Measurements from ENCODE around the gene MINK1. TPM values are rescaled to one million over a fixed set of nuclear protein-coding genes. Genes with fewer than 3 reads are reported as not detected.

Gene MINK1
- total RNA-seq, 1 experiment from 2014 or later, result 28.7 TPM

DNA sequence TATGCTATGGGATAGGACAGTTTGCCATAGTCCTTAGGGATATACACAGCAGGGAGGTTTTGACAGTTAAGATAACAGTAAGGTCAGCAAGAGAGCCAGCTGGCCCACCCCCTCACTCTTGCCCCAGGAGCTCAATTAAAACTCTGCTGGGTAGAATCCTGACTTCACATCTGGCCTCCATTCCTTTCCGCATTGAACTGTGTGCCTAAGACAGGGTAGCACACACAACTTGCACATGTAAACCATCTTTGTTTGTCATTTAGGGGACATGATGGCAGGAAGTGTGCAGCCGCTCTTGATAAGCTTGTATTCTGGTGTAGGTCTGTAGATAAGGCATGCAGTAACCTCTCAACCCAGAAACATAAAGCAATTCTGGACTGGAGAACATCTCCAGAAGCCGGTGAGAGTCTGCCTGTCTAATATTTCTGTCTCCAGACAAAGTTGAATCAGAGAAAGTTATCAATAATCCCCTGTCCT is 5.2 kb downstream of the MINK1 start:
- no peak overlapping the region for H3K27ac ChIP-seq (ENCODE audit: low read length)
- H3K4me2 ChIP-seq (ENCODE audit: low read depth, low read length, poor library complexity, severe bottlenecking), result no peak overlapping the region
- H3K9ac ChIP-seq (ENCODE audit: low read length), result no peak overlapping the region
- no peaks in the 10 kb centered on the region for H3K9me3 ChIP-seq (ENCODE audit: low read length)
- peaks cover 94% of the 10 kb centered on the region for H3K79me2 ChIP-seq (ENCODE audit: low read length)
- no peaks in the 10 kb centered on the region for H3K27me3 ChIP-seq (ENCODE audit: low read length)
- H3K4me3 ChIP-seq (ENCODE audit: low read length), result no peak overlapping the region
- H3K4me1 ChIP-seq (ENCODE audit: low read length), result peaks cover 16% of the 10 kb centered on the region
- H2AFZ ChIP-seq (ENCODE audit: low read length), result no peak overlapping the region
- DNase-seq, result no peak
- H3K9me2 ChIP-seq (replicated peaks; ENCODE audit: insufficient read depth, low read length), result no peaks in the 10 kb centered on the region
- peaks cover 20% of the 10 kb centered on the region; the same call in 1 of the 2 replicates for H4K20me1 ChIP-seq (ENCODE audit: insufficient read depth, low read depth, low read length)
- H3K36me3 ChIP-seq (ENCODE audit: insufficient read depth, low read length), result no peaks in the 10 kb centered on the region

DNA sequence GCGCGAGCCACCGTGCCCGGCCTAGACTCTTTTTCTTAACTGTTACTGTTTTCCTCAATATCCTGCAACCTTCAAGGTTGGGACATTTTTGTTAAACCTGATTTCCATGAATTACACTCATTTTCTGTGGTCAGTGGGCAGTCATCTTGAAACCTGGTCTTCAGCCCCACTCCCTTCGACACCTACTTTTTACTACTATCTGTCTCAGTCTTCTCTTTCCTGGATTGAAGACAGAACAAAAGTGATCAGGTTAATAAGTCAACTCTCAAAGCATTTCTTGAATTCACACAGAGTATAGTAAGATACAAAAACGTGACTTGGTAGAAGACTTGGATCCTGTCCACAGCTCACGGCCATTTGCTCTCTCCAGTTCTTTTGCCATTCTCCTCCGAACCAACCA is 6.1 kb downstream of the MINK1 start:
- H3K9ac ChIP-seq (ENCODE audit: low read length), result no peak overlapping the region
- no peak for DNase-seq
- peaks cover 20% of the 10 kb centered on the region; the same call in 1 of the 2 replicates for H4K20me1 ChIP-seq (ENCODE audit: insufficient read depth, low read depth, low read length)
- H3K4me2 ChIP-seq (ENCODE audit: low read depth, low read length, poor library complexity, severe bottlenecking), result no peak overlapping the region
- no peak overlapping the region for H3K27ac ChIP-seq (ENCODE audit: low read length)
- no peaks in the 10 kb centered on the region for H3K9me2 ChIP-seq (replicated peaks; ENCODE audit: insufficient read depth, low read length)
- H3K79me2 ChIP-seq (ENCODE audit: low read length), result peaks cover 94% of the 10 kb centered on the region
- no peak overlapping the region for H2AFZ ChIP-seq (ENCODE audit: low read length)
- no peaks in the 10 kb centered on the region for H3K36me3 ChIP-seq (ENCODE audit: insufficient read depth, low read length)
- peaks cover 14% of the 10 kb centered on the region for H3K4me1 ChIP-seq (ENCODE audit: low read length)
- no peaks in the 10 kb centered on the region for H3K27me3 ChIP-seq (ENCODE audit: low read length)
- H3K9me3 ChIP-seq (ENCODE audit: low read length), result no peaks in the 10 kb centered on the region
- H3K4me3 ChIP-seq (ENCODE audit: low read length), result no peak overlapping the region

DNA sequence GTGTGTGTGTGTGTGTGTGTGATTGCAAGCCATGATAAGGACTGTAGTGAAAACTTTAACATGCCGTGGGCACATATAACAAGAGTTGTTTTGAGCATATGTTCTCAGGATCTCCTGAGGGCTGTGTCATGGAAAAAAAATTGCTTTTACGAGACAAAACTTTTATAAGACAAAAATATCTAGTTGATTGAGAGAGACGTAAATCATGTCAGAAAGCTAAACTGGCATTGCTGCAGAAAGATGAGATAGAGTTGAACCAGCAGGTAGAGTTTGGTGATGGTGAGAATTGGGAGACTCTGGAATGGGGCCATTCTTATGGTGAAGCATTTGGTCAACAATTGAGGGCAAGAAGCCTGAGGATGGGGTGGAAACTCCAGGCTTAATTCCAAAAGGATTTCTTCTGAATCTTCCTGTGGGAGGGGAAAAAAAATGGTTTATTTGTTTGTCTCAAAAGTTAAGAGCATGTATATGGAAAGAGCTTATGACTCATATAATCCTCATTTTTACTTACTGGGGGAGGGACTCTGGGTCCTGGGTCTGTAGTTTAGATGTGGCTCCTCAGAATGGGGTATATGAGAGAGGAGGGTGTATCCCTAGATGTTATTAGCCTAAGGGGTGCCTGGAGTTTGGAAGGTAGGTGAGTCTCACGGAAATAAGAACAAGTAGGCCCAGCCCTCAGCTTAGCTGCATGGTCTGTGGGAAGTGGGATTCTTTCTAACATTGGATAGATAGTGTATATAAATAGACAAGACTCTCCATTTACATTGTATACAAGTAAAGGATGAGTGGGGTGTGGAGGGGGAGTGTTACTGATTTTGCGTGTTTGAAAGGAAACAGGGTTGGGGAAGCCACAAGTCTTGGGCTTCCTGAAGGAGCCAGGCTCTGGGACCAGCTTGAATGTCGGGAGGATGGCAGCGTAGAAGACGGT is 7.1 kb downstream of the MINK1 start:
- no peaks in the 10 kb centered on the region for H3K36me3 ChIP-seq (ENCODE audit: insufficient read depth, low read length)
- no peaks in the 10 kb centered on the region for H3K9me3 ChIP-seq (ENCODE audit: low read length)
- DNase-seq, result no peak
- H3K4me1 ChIP-seq (ENCODE audit: low read length), result peaks cover 13% of the 10 kb centered on the region
- H3K4me3 ChIP-seq (ENCODE audit: low read length), result no peak overlapping the region
- no peak overlapping the region for H3K4me2 ChIP-seq (ENCODE audit: low read depth, low read length, poor library complexity, severe bottlenecking)
- no peak overlapping the region for H3K27ac ChIP-seq (ENCODE audit: low read length)
- H2AFZ ChIP-seq (ENCODE audit: low read length), result no peak overlapping the region
- peaks cover 20% of the 10 kb centered on the region; the same call in 1 of the 2 replicates for H4K20me1 ChIP-seq (ENCODE audit: insufficient read depth, low read depth, low read length)
- H3K9ac ChIP-seq (ENCODE audit: low read length), result no peak overlapping the region
- peaks cover 94% of the 10 kb centered on the region for H3K79me2 ChIP-seq (ENCODE audit: low read length)
- no peaks in the 10 kb centered on the region for H3K9me2 ChIP-seq (replicated peaks; ENCODE audit: insufficient read depth, low read length)
- H3K27me3 ChIP-seq (ENCODE audit: low read length), result no peaks in the 10 kb centered on the region

DNA sequence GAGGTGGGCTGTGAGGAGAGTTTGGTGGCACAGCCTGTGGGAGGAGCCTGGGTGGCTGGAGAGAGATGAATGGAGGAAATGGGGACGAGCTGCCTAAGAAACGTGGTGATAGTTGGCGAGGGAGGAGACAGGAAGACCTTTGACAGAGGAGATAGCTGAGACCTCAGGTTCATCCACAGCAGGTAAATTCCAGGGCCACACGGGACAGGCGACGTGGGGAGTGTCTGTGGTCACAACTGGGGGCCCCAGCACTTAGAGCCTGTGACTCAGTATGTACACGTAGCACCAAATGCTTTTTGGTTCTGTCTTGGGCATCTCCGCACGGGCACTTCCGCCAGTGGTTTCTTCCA is 7.7 kb downstream of the MINK1 start:
- Histone ChIP-seq H3K4me1 (ENCODE audit: low read length) (peaks cover 9% of the 10 kb centered on the region), H3K36me3 (ENCODE audit: insufficient read depth, low read length) (no peaks in the 10 kb centered on the region), H2AFZ (ENCODE audit: low read length) (no peak overlapping the region), H4K20me1 (ENCODE audit: insufficient read depth, low read depth, low read length) (peaks cover 17% of the 10 kb centered on the region; the same call in 1 of the 2 replicates), H3K27ac (ENCODE audit: low read length) (no peak overlapping the region), H3K9me2 (replicated peaks; ENCODE audit: insufficient read depth, low read length) (no peaks in the 10 kb centered on the region), H3K9ac (ENCODE audit: low read length) (no peak overlapping the region), H3K9me3 (ENCODE audit: low read length) (no peaks in the 10 kb centered on the region), H3K4me2 (ENCODE audit: low read depth, low read length, poor library complexity, severe bottlenecking) (no peak overlapping the region), H3K4me3 (ENCODE audit: low read length) (no peak overlapping the region), H3K79me2 (ENCODE audit: low read length) (peaks cover 94% of the 10 kb centered on the region), H3K27me3 (ENCODE audit: low read length) (no peaks in the 10 kb centered on the region)
- DNase-seq, result no peak

DNA sequence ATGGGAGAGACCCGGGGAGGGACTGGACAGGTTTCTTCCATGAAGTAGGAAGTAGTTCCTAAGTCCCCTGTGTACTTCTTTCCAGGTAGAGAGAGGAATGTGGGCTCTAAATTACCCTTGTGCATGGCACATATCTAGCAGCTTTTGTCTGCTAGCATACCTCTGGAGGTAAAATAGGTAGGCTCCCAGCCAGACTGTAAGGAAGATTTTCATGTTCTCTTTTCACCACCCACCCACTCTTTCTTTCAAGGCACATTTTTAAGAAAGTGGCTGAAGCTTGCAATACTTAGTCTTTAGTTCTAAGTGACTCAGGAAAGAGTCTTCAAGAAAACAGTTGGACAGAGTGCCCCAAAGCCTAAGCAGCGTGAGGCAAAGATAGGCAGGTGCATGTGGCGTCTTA is 9.2 kb downstream of the MINK1 start:
- H3K4me2 ChIP-seq (ENCODE audit: low read depth, low read length, poor library complexity, severe bottlenecking), result no peak overlapping the region

DNA sequence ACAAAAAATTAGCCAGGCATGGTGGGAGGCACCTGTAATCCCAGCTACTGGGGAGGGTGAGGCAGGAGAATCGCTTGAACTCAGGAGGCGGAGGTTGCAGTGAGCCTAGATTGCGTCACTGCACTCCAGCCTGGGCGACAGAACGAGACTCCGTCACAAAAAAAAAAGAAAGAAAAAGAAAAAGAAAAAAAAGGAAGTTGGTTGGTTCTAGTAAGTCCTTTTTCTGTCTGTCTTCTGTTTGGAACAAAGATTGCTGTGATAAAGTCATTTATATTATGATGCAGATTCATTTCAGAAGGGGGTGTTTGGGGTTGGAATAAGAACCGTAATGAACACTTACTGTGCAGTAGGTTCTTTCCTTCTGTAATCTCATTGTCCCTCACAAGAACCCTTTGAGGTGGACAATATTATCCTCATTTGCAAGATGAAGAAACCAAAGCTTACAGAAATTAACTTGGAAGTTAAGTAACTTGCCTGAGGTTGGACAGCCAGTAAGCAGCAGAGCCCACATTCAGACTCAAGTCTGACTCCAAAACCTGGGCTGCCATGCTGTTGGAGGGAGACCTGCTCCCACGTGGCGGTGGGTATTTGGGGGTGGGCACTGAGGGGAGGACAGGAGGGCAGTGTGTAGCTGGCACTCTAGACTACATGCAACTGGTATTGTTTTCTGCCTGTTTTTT is 10.3 kb downstream of the MINK1 start:
- Histone ChIP-seq H3K9ac (ENCODE audit: low read length) (no peak overlapping the region), H3K4me2 (ENCODE audit: low read depth, low read length, poor library complexity, severe bottlenecking) (no peak overlapping the region), H3K27me3 (ENCODE audit: low read length) (no peaks in the 10 kb centered on the region), H3K4me1 (ENCODE audit: low read length) (peaks cover 8% of the 10 kb centered on the region; the same call in 1 of the 2 replicates), H3K9me3 (ENCODE audit: low read length) (no peaks in the 10 kb centered on the region), H2AFZ (ENCODE audit: low read length) (no peak overlapping the region), H3K27ac (ENCODE audit: low read length) (no peak overlapping the region), H3K79me2 (ENCODE audit: low read length) (peaks cover 92% of the 10 kb centered on the region), H3K4me3 (ENCODE audit: low read length) (no peak overlapping the region), H4K20me1 (ENCODE audit: insufficient read depth, low read depth, low read length) (peaks cover 23% of the 10 kb centered on the region; the same call in 1 of the 2 replicates), H3K36me3 (ENCODE audit: insufficient read depth, low read length) (no peaks in the 10 kb centered on the region), H3K9me2 (replicated peaks; ENCODE audit: insufficient read depth, low read length) (no peaks in the 10 kb centered on the region)
- DNase-seq, result no peak

More for the DNA sequence above, 9.2 kb downstream of the MINK1 start:
- Histone ChIP-seq H3K27me3 (ENCODE audit: low read length) (no peaks in the 10 kb centered on the region), H3K9ac (ENCODE audit: low read length) (no peak overlapping the region), H3K4me1 (ENCODE audit: low read length) (peaks cover 8% of the 10 kb centered on the region; the same call in 1 of the 2 replicates), H4K20me1 (ENCODE audit: insufficient read depth, low read depth, low read length) (peaks cover 23% of the 10 kb centered on the region; the same call in 1 of the 2 replicates), H3K27ac (ENCODE audit: low read length) (no peak overlapping the region), H2AFZ (ENCODE audit: low read length) (no peak overlapping the region), H3K36me3 (ENCODE audit: insufficient read depth, low read length) (no peaks in the 10 kb centered on the region), H3K9me2 (replicated peaks; ENCODE audit: insufficient read depth, low read length) (no peaks in the 10 kb centered on the region), H3K9me3 (ENCODE audit: low read length) (no peaks in the 10 kb centered on the region), H3K79me2 (ENCODE audit: low read length) (peaks cover 94% of the 10 kb centered on the region), H3K4me3 (ENCODE audit: low read length) (no peak overlapping the region)
- DNase-seq, result no peak

DNA sequence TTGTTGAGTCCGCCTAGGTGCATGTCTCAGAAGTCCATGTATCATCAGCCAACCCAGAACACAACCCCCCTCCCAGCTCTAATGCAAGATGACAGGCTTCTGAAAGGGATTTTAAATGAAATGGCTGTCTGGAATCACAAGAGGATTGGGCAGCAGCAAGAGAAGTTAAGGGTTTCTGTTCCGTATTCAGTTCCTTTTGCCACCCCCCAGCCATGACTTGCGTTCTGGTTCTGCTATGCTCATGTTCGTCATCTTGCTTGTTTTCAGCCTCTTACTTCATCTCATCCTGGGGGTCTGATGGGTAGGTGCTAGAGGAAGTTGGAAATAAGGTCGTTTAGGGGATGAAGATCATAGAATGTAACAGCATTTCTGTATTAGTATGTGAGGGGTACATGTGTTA is 12.0 kb downstream of the MINK1 start:
- no peak overlapping the region for H3K9ac ChIP-seq (ENCODE audit: low read length)
- no peak overlapping the region for H3K4me3 ChIP-seq (ENCODE audit: low read length)
- peaks cover 28% of the 10 kb centered on the region; the same call in 1 of the 2 replicates for H4K20me1 ChIP-seq (ENCODE audit: insufficient read depth, low read depth, low read length)
- H3K79me2 ChIP-seq (ENCODE audit: low read length), result peaks cover 94% of the 10 kb centered on the region
- peaks cover 8% of the 10 kb centered on the region; the same call in 1 of the 2 replicates for H3K4me1 ChIP-seq (ENCODE audit: low read length)
- H3K9me3 ChIP-seq (ENCODE audit: low read length), result no peaks in the 10 kb centered on the region
- no peaks in the 10 kb centered on the region for H3K36me3 ChIP-seq (ENCODE audit: insufficient read depth, low read length)
- no peak overlapping the region for H3K4me2 ChIP-seq (ENCODE audit: low read depth, low read length, poor library complexity, severe bottlenecking)
- no peak overlapping the region for H3K27ac ChIP-seq (ENCODE audit: low read length)
- DNase-seq, result no peak
- H2AFZ ChIP-seq (ENCODE audit: low read length), result no peak overlapping the region
- no peaks in the 10 kb centered on the region for H3K9me2 ChIP-seq (replicated peaks; ENCODE audit: insufficient read depth, low read length)
- no peaks in the 10 kb centered on the region for H3K27me3 ChIP-seq (ENCODE audit: low read length)

Measured in Karpas-422 (cell line).